Endothelial cell of umbilical vein (primary cell): ENCODE data around the gene ELOVL6.

Experiments used
- CTCF ChIP-seq, 2 donors: IDR thresholded peaks; 1 replicate in 1 of 2; 2 replicates in 1 of 2; pipeline ENCODE4 v1.5.1; 2011; ENCODE audit warnings: low read length in 2 of 2, mild to moderate bottlenecking in 2 of 2, moderate library complexity in 2 of 2, control low read depth in 1 of 2, inconsistent platforms in 1 of 2, low read depth in 1 of 2; ENCODE audit not compliant: insufficient read depth in 1 of 2; ENCODE audit errors: extremely low read depth in 1 of 2
- EZH2 ChIP-seq: IDR thresholded peaks from 2 replicates; pipeline ENCODE4 v1.6.1; 2012; ENCODE audit warnings: borderline replicate concordance, low read depth, mild to moderate bottlenecking, moderate library complexity, low read length, inconsistent platforms; ENCODE audit not compliant: severe bottlenecking
- FOS ChIP-seq: IDR thresholded peaks from 2 replicates; pipeline ENCODE4 v1.6.1; 2011; ENCODE audit warnings: mild to moderate bottlenecking, low read length, moderate library complexity, borderline replicate concordance; ENCODE audit not compliant: insufficient read depth
- GATA2 ChIP-seq: IDR thresholded peaks from 2 replicates; pipeline ENCODE4 v1.7.0; 2011; ENCODE audit warnings: low read depth, mild to moderate bottlenecking, moderate library complexity, mixed read lengths, low read length; ENCODE audit not compliant: insufficient read length, insufficient read depth
- MYC ChIP-seq: IDR thresholded peaks from one replicate; pipeline ENCODE4 v1.6.1; 2011; ENCODE audit warnings: mild to moderate bottlenecking, low read depth, low read length
- POLR2A ChIP-seq: IDR thresholded peaks from 2 replicates; pipeline ENCODE4 v1.6.1; 2012; ENCODE audit warnings: low read depth, mild to moderate bottlenecking, control low read depth, low read length
- POLR2AphosphoS5 ChIP-seq: IDR thresholded peaks from 2 replicates; pipeline ENCODE4 v1.6.1; 2012; ENCODE audit warnings: low read depth, mild to moderate bottlenecking, control low read depth, low read length, moderate library complexity; ENCODE audit not compliant: insufficient read depth
- TF ChIP-seq, protein P1 (sequence below): IDR thresholded peaks from 2 replicates; pipeline ENCODE4 v1.6.1; 2011; ENCODE audit not compliant: insufficient read depth, insufficient read length

- TF ChIP-seq POLR2A = no peak
- TF ChIP-seq GATA2 = no peak
- TF ChIP-seq CTCF (IDR thresholded peaks at IDR 0.05; ENCODE audit: extremely low read depth in 1 of 2, insufficient read depth in 1 of 2, low read depth in 1 of 2, low read length in 2 of 2) = no peak
- TF ChIP-seq MYC = no peak
- no peak for TF ChIP-seq EZH2
- no peak for TF ChIP-seq POLR2AphosphoS5
- TF ChIP-seq, protein P1, sequence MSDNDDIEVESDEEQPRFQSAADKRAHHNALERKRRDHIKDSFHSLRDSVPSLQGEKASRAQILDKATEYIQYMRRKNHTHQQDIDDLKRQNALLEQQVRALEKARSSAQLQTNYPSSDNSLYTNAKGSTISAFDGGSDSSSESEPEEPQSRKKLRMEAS = no peak
- no peak for TF ChIP-seq FOS
Observed at GRCh38 chr4:110152386-110152785, 46.0 kb downstream of the ELOVL6 start.
